NT2/D1 (cell line): ENCODE data around the gene WBP11.
"Not testable (repeated sequence)": the region's sequence is repeated elsewhere in the genome, so short reads cannot be mapped to it uniquely, and the experiment has no call there.

Experiments
- SUZ12 ChIP-seq: IDR thresholded peaks from 2 replicates; pipeline ENCODE4 v1.6.1; 2011; ENCODE audit not compliant: insufficient read length, insufficient read depth; ENCODE audit errors: extremely low read depth
- ZNF274 ChIP-seq: IDR thresholded peaks from 2 replicates; pipeline ENCODE4 v1.6.1; 2011; ENCODE audit warnings: mild to moderate bottlenecking, low read depth, low read length

GRCh38 chr12:14759711-14760280 is 43.5 kb downstream of the WBP11 start:
- not testable (repeated sequence) for TF ChIP-seq ZNF274, SUZ12
